OCI-LY3 (cell line): ENCODE measurements around the gene FRMD4A.

Experiments used
- CTCF ChIP-seq: fragments of 200-600, 300-600 bp; sonication (generic); IDR thresholded peaks from 2 replicates; pipeline ENCODE4 v1.5.1; 2014; ENCODE audit warnings: antibody characterized with exemption, low read length, low read depth
- EZH2phosphoT487 ChIP-seq: fragments of 200-600 bp; shearing (Covaris generic); IDR thresholded peaks from 2 replicates; pipeline ENCODE4 v1.6.1; 2018; ENCODE audit warnings: antibody characterized with exemption, mixed run types, low read depth

GRCh38 chr10:13972609-13973008, 358.1 kb downstream of the FRMD4A start:
- TF ChIP-seq CTCF (no peak), EZH2phosphoT487 (no peak)
